Neuronal stem cell (in vitro differentiated cells): ENCODE data around the gene MPHOSPH8.

Source experiments
- DNase-seq: peaks from one replicate; pipeline ENCODE4 v3.0.0-alpha.2; 2013; ENCODE audit warnings: low spot score
- H2AFZ ChIP-seq: one replicate; pipeline ENCODE4 v1.6.1; 2013; ENCODE audit warnings: mild to moderate bottlenecking, low read length, inconsistent platforms
- H2AK5ac ChIP-seq: 2 replicates; pipeline ENCODE4 v1.6.1; 2013; ENCODE audit warnings: low read depth, mild to moderate bottlenecking, inconsistent platforms, low read length, moderate library complexity, mixed read lengths
- H2BK120ac ChIP-seq: 2 replicates; pipeline ENCODE4 v1.6.1; 2013; ENCODE audit warnings: low read depth, mild to moderate bottlenecking, inconsistent platforms, low read length, moderate library complexity, mixed read lengths
- H2BK12ac ChIP-seq: one replicate; pipeline ENCODE4 v1.6.1; 2013; ENCODE audit warnings: low read length, inconsistent platforms
- H2BK15ac ChIP-seq: 2 replicates; pipeline ENCODE4 v1.6.1; 2013; ENCODE audit warnings: mild to moderate bottlenecking, low read length, inconsistent platforms, mixed read lengths
- H2BK5ac ChIP-seq: one replicate; pipeline ENCODE4 v1.6.1; 2013; ENCODE audit warnings: inconsistent platforms, mild to moderate bottlenecking, low read length, moderate library complexity
- H3K14ac ChIP-seq: one replicate; pipeline ENCODE4 v1.6.1; 2013; ENCODE audit warnings: low read length, inconsistent platforms
- H3K18ac ChIP-seq: 2 replicates; pipeline ENCODE4 v1.6.1; 2013; ENCODE audit warnings: low read length, inconsistent platforms
- H3K23ac ChIP-seq: 2 replicates; pipeline ENCODE4 v1.6.1; 2013; ENCODE audit warnings: low read depth, mild to moderate bottlenecking, mixed read lengths, low read length, inconsistent platforms; ENCODE audit not compliant: poor library complexity
- H3K27ac ChIP-seq: replicated peaks from 3 replicates; pipeline ENCODE4 v1.5.1; 2013; ENCODE audit warnings: low read length, inconsistent platforms
- H3K27me3 ChIP-seq, 3 experiments: 2 replicates each; pipeline ENCODE4 v1.6.1; 2013; ENCODE audit warnings: low read length in 3 of 3, mild to moderate bottlenecking in 2 of 3, inconsistent platforms in 1 of 3, low read depth in 1 of 3, mixed read lengths in 1 of 3, moderate library complexity in 1 of 3; ENCODE audit not compliant: control insufficient read depth in 3 of 3, insufficient read depth in 3 of 3
- H3K36me3 ChIP-seq, 2 donors: replicated peaks in 1 of 2; 2 replicates each; pipeline ENCODE4 v1.6.1; 2013; ENCODE audit warnings: low read length in 2 of 2; ENCODE audit not compliant: control insufficient read depth in 2 of 2, insufficient read depth in 2 of 2
- H3K4ac ChIP-seq: 2 replicates; pipeline ENCODE4 v1.6.1; 2013; ENCODE audit warnings: inconsistent platforms, mild to moderate bottlenecking, low read length, moderate library complexity
- H3K4me1 ChIP-seq, 2 donors: 1 replicate in 1 of 2; 2 replicates in 1 of 2; pipeline ENCODE4 v1.6.1; 2013; ENCODE audit warnings: low read length in 2 of 2, low read depth in 1 of 2; ENCODE audit not compliant: control insufficient read depth in 2 of 2, insufficient read depth in 1 of 2
- H3K4me2 ChIP-seq: one replicate; pipeline ENCODE4 v1.6.1; 2013; ENCODE audit warnings: mild to moderate bottlenecking, low read length, inconsistent platforms; ENCODE audit not compliant: insufficient read depth, poor library complexity, severe bottlenecking
- H3K4me3 ChIP-seq, 2 donors: 2 replicates each; pipeline ENCODE4 v1.5.1; 2013; ENCODE audit warnings: low read length in 2 of 2, mild to moderate bottlenecking in 2 of 2, inconsistent platforms in 1 of 2, moderate library complexity in 1 of 2
- H3K79me1 ChIP-seq: one replicate; pipeline ENCODE4 v1.6.1; 2013; ENCODE audit warnings: low read depth, mild to moderate bottlenecking, inconsistent platforms, low read length, moderate library complexity
- H3K9ac ChIP-seq: one replicate; pipeline ENCODE4 v1.6.1; 2013; ENCODE audit warnings: mild to moderate bottlenecking, low read depth, low read length, inconsistent platforms; ENCODE audit not compliant: poor library complexity
- H3K9me3 ChIP-seq, 2 donors: replicated peaks in 1 of 2; 2 replicates each; pipeline versions ENCODE3 to v1.6.1; 2013; ENCODE audit warnings: low read length in 2 of 2, mild to moderate bottlenecking in 2 of 2, inconsistent platforms in 1 of 2, low read depth in 1 of 2, mixed read lengths in 1 of 2, moderate library complexity in 1 of 2; ENCODE audit not compliant: control insufficient read depth in 2 of 2, insufficient read depth in 1 of 2
- H4K8ac ChIP-seq: one replicate; pipeline ENCODE4 v1.6.1; 2013; ENCODE audit warnings: low read depth, mild to moderate bottlenecking, inconsistent platforms, low read length, moderate library complexity
- H4K91ac ChIP-seq: one replicate; pipeline ENCODE4 v1.6.1; 2013; ENCODE audit warnings: low read length, low read depth, mild to moderate bottlenecking, inconsistent platforms; ENCODE audit not compliant: poor library complexity
- WGBS, 2 donors: extraction: QIAGEN DNeasy Blood & Tissue Kit; methylation state at CpG; one replicate each; pipeline ENCODE4 v1.1.7; 2013; ENCODE audit warnings: missing lambda C conversion rate in 2 of 2, mixed read lengths in 1 of 2; ENCODE audit not compliant: insufficient read length in 2 of 2, insufficient replicate concordance in 1 of 2; ENCODE audit errors: extremely low coverage in 2 of 2; 5-methylcytosine and 5-hydroxymethylcytosine counted together

Gene MPHOSPH8

DNA sequence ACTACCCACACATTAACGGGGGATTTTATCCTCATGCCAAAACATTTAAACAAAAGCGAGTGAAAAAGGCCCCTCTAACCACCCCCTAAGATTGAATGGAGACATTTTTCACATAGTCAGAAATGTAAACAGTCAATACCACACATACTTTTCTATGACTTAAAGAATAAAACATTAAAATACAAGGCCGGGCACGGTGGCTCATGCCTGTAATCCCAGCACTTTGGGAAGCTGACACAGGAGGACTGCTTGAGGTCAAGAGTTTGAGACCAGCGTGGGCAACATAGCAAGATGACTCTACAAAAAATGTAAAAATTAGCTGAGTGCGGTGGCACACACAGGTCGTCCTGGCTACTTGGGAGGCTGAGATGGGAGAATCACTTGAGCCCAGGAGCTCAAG lies 47.3 kb downstream of the MPHOSPH8 start:
- no peak for DNase-seq
- Histone ChIP-seq H2BK5ac (no peak overlapping the region), H2AFZ (no peak overlapping the region), H3K9me3 (no peaks in the 10 kb centered on the region), H3K79me1 (no peaks in the 10 kb centered on the region), H2BK120ac (no peak overlapping the region), H4K91ac (no peak overlapping the region), H3K9ac (no peak overlapping the region), H3K4ac (no peak overlapping the region), H3K4me3 (no peak overlapping the region), H3K23ac (no peak overlapping the region), H2BK15ac (no peak overlapping the region), H3K14ac (no peak overlapping the region), H3K27me3 (no peaks in the 10 kb centered on the region), H3K27ac (no peak overlapping the region), H4K8ac (no peak overlapping the region), H3K18ac (no peak overlapping the region), H3K36me3 (peaks cover 4 to 49% of the 10 kb centered on the region in 2 donors), H3K4me2 (no peak overlapping the region), H2BK12ac (no peak overlapping the region), H3K4me1 (peaks cover 0 to 1% of the 10 kb centered on the region in 2 donors), H2AK5ac (no peak overlapping the region)
- WGBS, 2 donors: no CpG with 5 or more reads among the region's 7 CpGs

DNA sequence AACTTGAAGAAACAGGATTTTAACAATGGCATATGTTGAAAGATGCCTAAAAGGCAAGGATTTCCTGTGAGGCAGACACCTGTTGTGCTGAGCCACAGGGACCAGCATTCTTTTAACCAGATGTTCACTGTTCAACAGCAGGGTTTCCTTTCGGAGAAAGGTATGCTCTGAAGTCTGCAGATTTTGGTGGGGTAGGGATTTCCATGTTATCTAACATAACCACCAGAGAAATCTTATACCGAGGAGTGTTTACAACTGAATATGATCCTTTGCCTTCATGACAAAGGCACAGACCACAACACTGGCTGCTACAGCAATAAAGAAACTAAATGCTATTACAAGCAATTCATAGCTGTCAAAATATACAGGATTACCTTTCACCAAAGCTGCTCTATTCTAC lies 48.1 kb downstream of the MPHOSPH8 start:
- no peak overlapping the region for H3K23ac ChIP-seq
- no peak overlapping the region for H2BK120ac ChIP-seq
- no peak overlapping the region for H3K4ac ChIP-seq
- H2AFZ ChIP-seq: no peak overlapping the region
- peaks cover under 1 to 41% of the 10 kb centered on the region in 2 donors for H3K36me3 ChIP-seq
- H2BK15ac ChIP-seq: no peak overlapping the region
- H3K9ac ChIP-seq: no peak overlapping the region
- no peak overlapping the region for H3K4me3 ChIP-seq
- peaks cover 0 to 1% of the 10 kb centered on the region in 2 donors for H3K4me1 ChIP-seq
- H3K9me3 ChIP-seq: no peaks in the 10 kb centered on the region
- no peak overlapping the region for H2BK12ac ChIP-seq
- no peaks in the 10 kb centered on the region for H3K79me1 ChIP-seq
- no peak overlapping the region for H3K4me2 ChIP-seq
- no peak overlapping the region for H3K14ac ChIP-seq
- WGBS, 2 donors: no CpG with 5 or more reads among the region's 2 CpGs
- H4K91ac ChIP-seq: no peak overlapping the region
- H3K27me3 ChIP-seq: no peaks in the 10 kb centered on the region
- no peak overlapping the region for H3K27ac ChIP-seq
- DNase-seq: no peak
- no peak overlapping the region for H4K8ac ChIP-seq
- no peak overlapping the region for H2AK5ac ChIP-seq
- H2BK5ac ChIP-seq: no peak overlapping the region
- H3K18ac ChIP-seq: no peak overlapping the region

DNA sequence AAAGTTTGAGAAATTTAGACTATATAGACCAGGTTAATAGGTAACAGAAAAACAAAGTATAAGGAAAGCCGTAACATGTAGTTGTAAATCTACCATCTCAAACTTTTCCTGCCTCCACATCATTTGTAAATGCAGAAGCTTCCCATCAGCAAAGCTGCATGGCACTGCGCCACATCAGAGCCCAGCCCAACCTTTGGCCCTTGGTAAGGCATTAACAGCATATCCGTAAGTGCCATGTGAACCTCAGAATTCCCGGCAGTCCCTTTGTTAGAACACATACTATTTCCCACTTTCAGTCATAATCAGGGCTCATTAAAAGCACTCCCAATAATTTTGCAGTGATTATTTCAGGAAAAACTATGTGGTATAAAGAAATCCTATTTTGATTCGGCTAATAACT lies 51.6 kb downstream of the MPHOSPH8 start:
- Histone ChIP-seq H3K9ac (no peak overlapping the region), H2BK5ac (no peak overlapping the region), H3K36me3 (peaks cover 0 to 36% of the 10 kb centered on the region in 2 donors), H3K4me3 (no peak overlapping the region), H3K9me3 (no peaks in the 10 kb centered on the region), H3K27me3 (no peaks in the 10 kb centered on the region), H3K4me1 (peaks cover 0 to 1% of the 10 kb centered on the region in 2 donors), H2AK5ac (no peak overlapping the region), H3K23ac (no peak overlapping the region), H4K8ac (no peak overlapping the region), H3K4me2 (no peak overlapping the region), H3K18ac (no peak overlapping the region), H2BK12ac (no peak overlapping the region), H2AFZ (no peak overlapping the region), H3K79me1 (no peaks in the 10 kb centered on the region), H3K14ac (no peak overlapping the region), H2BK120ac (no peak overlapping the region), H2BK15ac (no peak overlapping the region), H4K91ac (no peak overlapping the region), H3K4ac (no peak overlapping the region), H3K27ac (no peak overlapping the region)
- no peak for DNase-seq
- no CpG with 5 or more reads among the region's 5 CpGs for whole genome bisulfite sequencing, 2 donors

DNA sequence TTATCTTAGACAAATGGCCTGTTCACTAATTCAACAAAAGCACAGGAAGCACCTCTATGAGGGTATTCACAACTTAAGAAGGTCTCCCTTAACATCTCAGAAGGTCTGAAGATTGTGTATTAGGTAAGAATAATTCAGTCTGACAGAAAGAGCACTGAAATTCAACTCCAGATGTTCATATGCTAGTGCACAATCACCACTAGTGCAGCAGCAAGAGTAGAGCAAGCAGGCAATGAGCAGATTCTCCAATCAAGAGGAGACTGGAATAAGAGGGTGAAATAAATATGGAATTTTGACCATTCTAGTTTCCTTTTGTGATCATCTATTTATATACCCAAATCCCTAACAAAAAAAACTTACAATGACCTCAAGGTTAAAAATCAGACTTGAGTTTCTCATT lies 52.0 kb downstream of the MPHOSPH8 start:
- no peak overlapping the region for H2BK15ac ChIP-seq
- DNase-seq: no peak
- no peak overlapping the region for H3K18ac ChIP-seq
- H2BK120ac ChIP-seq: no peak overlapping the region
- H4K8ac ChIP-seq: no peak overlapping the region
- H3K4ac ChIP-seq: no peak overlapping the region
- no peaks in the 10 kb centered on the region for H3K9me3 ChIP-seq
- H3K23ac ChIP-seq: no peak overlapping the region
- no peak overlapping the region for H3K4me2 ChIP-seq
- no peak overlapping the region for H2AFZ ChIP-seq
- no peak overlapping the region for H2BK5ac ChIP-seq
- no peaks in the 10 kb centered on the region for H3K79me1 ChIP-seq
- H3K4me1 ChIP-seq: peaks cover 0 to 1% of the 10 kb centered on the region in 2 donors
- H2BK12ac ChIP-seq: no peak overlapping the region
- no peak overlapping the region for H3K14ac ChIP-seq
- H3K27me3 ChIP-seq: no peaks in the 10 kb centered on the region
- H3K4me3 ChIP-seq: no peak overlapping the region
- H2AK5ac ChIP-seq: no peak overlapping the region
- no peak overlapping the region for H3K9ac ChIP-seq
- H3K27ac ChIP-seq: no peak overlapping the region
- no peak overlapping the region for H4K91ac ChIP-seq
- peaks cover 0 to 40% of the 10 kb centered on the region in 2 donors for H3K36me3 ChIP-seq
